ENCODE measurements around the gene CDC16.
A peak's percentile ranks its signal among the peaks of the same experiment; 100 is the strongest.
"Not testable (repeated sequence)": the region's sequence is repeated elsewhere in the genome, so short reads cannot be mapped to it uniquely, and the experiment has no call there.

Gene CDC16

GRCh38 chr13:114229506-114229905 lies 5.2 kb upstream of the CDC16 start:
- no peak for DNase-seq

- DNase-seq: no peak
Observed at GRCh38 chr13:114230117-114230516, 4.6 kb upstream of the CDC16 start.

GRCh38 chr13:114230575-114230974 lies 4.1 kb upstream of the CDC16 start:
- DNase-seq: no peak

- no peak for DNase-seq
Observed at GRCh38 chr13:114231886-114232285, 2.8 kb upstream of the CDC16 start.

GRCh38 chr13:114234266-114234644 lies 442 bp upstream of the CDC16 start:
- DNase-seq: peak; percentile 32

- no peak for DNase-seq
Observed at GRCh38 chr13:114235697-114236096, 1.0 kb downstream of the CDC16 start.

GRCh38 chr13:114236227-114236626 lies 1.5 kb downstream of the CDC16 start:
- DNase-seq: no peak

GRCh38 chr13:114237415-114238112 lies 2.9 kb downstream of the CDC16 start:
- DNase-seq: peak; percentile 43

GRCh38 chr13:114241918-114242317 lies 7.2 kb downstream of the CDC16 start:
- DNase-seq: no peak

GRCh38 chr13:114243971-114244370 lies 9.3 kb downstream of the CDC16 start:
- DNase-seq: no peak

- DNase-seq: no peak
Observed at GRCh38 chr13:114244637-114245036, 9.9 kb downstream of the CDC16 start.

GRCh38 chr13:114248011-114248410 lies 13.3 kb downstream of the CDC16 start:
- no peak for DNase-seq

- no peak for DNase-seq
Observed at GRCh38 chr13:114249077-114249476, 14.4 kb downstream of the CDC16 start.

- peak; percentile 89 for DNase-seq
Observed at GRCh38 chr13:114251639-114252440, 17.1 kb downstream of the CDC16 start.

- DNase-seq: no peak
Observed at GRCh38 chr13:114256547-114256946, 21.9 kb downstream of the CDC16 start.

GRCh38 chr13:114257014-114257413 lies 22.3 kb downstream of the CDC16 start:
- no peak for DNase-seq

GRCh38 chr13:114258589-114258988 lies 23.9 kb downstream of the CDC16 start:
- DNase-seq: no peak

- DNase-seq: no peak
Observed at GRCh38 chr13:114259374-114259773, 24.7 kb downstream of the CDC16 start.

- DNase-seq: no peak
Observed at GRCh38 chr13:114259974-114260373, 25.3 kb downstream of the CDC16 start.

- DNase-seq: no peak
Observed at GRCh38 chr13:114260814-114261213, 26.1 kb downstream of the CDC16 start.

GRCh38 chr13:114261328-114261965 lies 26.8 kb downstream of the CDC16 start:
- DNase-seq: no peak

GRCh38 chr13:114263578-114263977 lies 28.9 kb downstream of the CDC16 start:
- DNase-seq: no peak

- DNase-seq: not testable (repeated sequence)
Observed at GRCh38 chr13:114264313-114264712, 29.6 kb downstream of the CDC16 start.

Data from hematopoietic multipotent progenitor cell treated with erythropoietin and hydrocortisone succinate and interleukin-3 and kit ligand, for 8 days (in vitro differentiated cells).